Stimulated activated naive CD8-positive, alpha-beta T cell treated with anti-CD3 and anti-CD28 coated beads, Interleukin-15, Interleukin-2, amounts not matched to agents 100 U/mL and 50 U/mL, for 24 hours (primary cell): ENCODE measurements around the gene LDLRAD4.

Source experiments
- ATAC-seq: fragments of 150-1000 bp; cut with Tn5 transposase; one replicate; pipeline ENCODE4 v1.10.0; 2021
- DNase-seq: peaks from one replicate; pipeline ENCODE4 v3.0.0; 2021

The LDLRAD4 gene

GRCh38 chr18:13229001-13229671 lies 10.6 kb downstream of the LDLRAD4 start:
- DNase-seq, result no peak
- ATAC-seq, result no peak

- ATAC-seq (no peak), DNase-seq (no peak)
Measured at GRCh38 chr18:13231151-13231550, 12.6 kb downstream of the LDLRAD4 start.

GRCh38 chr18:13232086-13232917 lies 13.7 kb downstream of the LDLRAD4 start:
- no peak for DNase-seq
- no peak for ATAC-seq

GRCh38 chr18:13232971-13233786 lies 14.6 kb downstream of the LDLRAD4 start:
- ATAC-seq (no peak), DNase-seq (no peak)

GRCh38 chr18:13233787-13234783 lies 15.5 kb downstream of the LDLRAD4 start:
- DNase-seq (no peak), ATAC-seq (no peak)

- ATAC-seq (no peak), DNase-seq (no peak)
Measured at GRCh38 chr18:13235421-13235831, 16.9 kb downstream of the LDLRAD4 start.

GRCh38 chr18:13235981-13236380 lies 17.4 kb downstream of the LDLRAD4 start:
- DNase-seq (no peak), ATAC-seq (no peak)

GRCh38 chr18:13236411-13236810 lies 17.9 kb downstream of the LDLRAD4 start:
- ATAC-seq (no peak), DNase-seq (no peak)

GRCh38 chr18:13237073-13237472 lies 18.5 kb downstream of the LDLRAD4 start:
- ATAC-seq (no peak), DNase-seq (no peak)

GRCh38 chr18:13237641-13238040 lies 19.1 kb downstream of the LDLRAD4 start:
- no peak for DNase-seq
- no peak for ATAC-seq

- DNase-seq, result no peak
- no peak for ATAC-seq
Measured at GRCh38 chr18:13239171-13239956, 20.8 kb downstream of the LDLRAD4 start.

GRCh38 chr18:13240060-13240725 lies 21.6 kb downstream of the LDLRAD4 start:
- ATAC-seq (no peak), DNase-seq (no peak)

GRCh38 chr18:13241083-13241892 lies 22.7 kb downstream of the LDLRAD4 start:
- ATAC-seq (no peak), DNase-seq (no peak)

- ATAC-seq (no peak), DNase-seq (no peak)
Measured at GRCh38 chr18:13241893-13242175, 23.3 kb downstream of the LDLRAD4 start.

GRCh38 chr18:13242797-13243196 lies 24.2 kb downstream of the LDLRAD4 start:
- ATAC-seq, result no peak
- DNase-seq, result no peak

- ATAC-seq, result no peak
- no peak for DNase-seq
Measured at GRCh38 chr18:13243363-13243762, 24.8 kb downstream of the LDLRAD4 start.

- no peak for DNase-seq
- ATAC-seq, result no peak
Measured at GRCh38 chr18:13244135-13244534, 25.6 kb downstream of the LDLRAD4 start.

- ATAC-seq (no peak), DNase-seq (no peak)
Measured at GRCh38 chr18:13245481-13246000, 27.0 kb downstream of the LDLRAD4 start.

GRCh38 chr18:13246121-13246520 lies 27.6 kb downstream of the LDLRAD4 start:
- DNase-seq (no peak), ATAC-seq (no peak)
